SU-DHL-6 (cell line): Measurements from ENCODE around the gene CAD.
A peak's percentile ranks its signal among the peaks of the same experiment; 100 is the strongest.

Experiments used
- H2AFZ ChIP-seq: fragments of 200-600 bp; sonication (generic); 2 replicates; pipeline ENCODE4 v1.6.1; 2014; ENCODE audit warnings: low read depth, mild to moderate bottlenecking, moderate library complexity, mixed read lengths, antibody characterized with exemption, low read length; ENCODE audit not compliant: severe bottlenecking
- H3F3A ChIP-seq: fragments of 200-600 bp; shearing (Covaris generic); 2 replicates; pipeline ENCODE4 v1.6.0; 2016; ENCODE audit warnings: antibody characterized with exemption, mild to moderate bottlenecking; ENCODE audit not compliant: insufficient read depth
- H3K27ac ChIP-seq: fragments of 200-600 bp; sonication (generic); 2 replicates; pipeline ENCODE4 v1.5.1; 2016; ENCODE audit warnings: low read depth, mild to moderate bottlenecking, low read length, moderate library complexity, mixed read lengths
- H3K27me3 ChIP-seq: fragments of 200-600 bp; sonication (generic), shearing (Covaris generic); 2 replicates; pipeline ENCODE4 v1.6.0; 2014; ENCODE audit warnings: mild to moderate bottlenecking, low read length
- H3K36me3 ChIP-seq: fragments of 200-600 bp; sonication (generic); 2 replicates; pipeline ENCODE4 v1.6.1; 2014; ENCODE audit warnings: mild to moderate bottlenecking, low read length, mixed read lengths
- H3K4me2 ChIP-seq: fragments of 300-600, 200-600 bp; shearing (Covaris generic), sonication (generic); 2 replicates; pipeline ENCODE4 v1.6.0; 2014; ENCODE audit warnings: low read length, low read depth, mild to moderate bottlenecking; ENCODE audit not compliant: poor library complexity, severe bottlenecking
- H3K4me3 ChIP-seq: fragments of 200-600 bp; sonication (generic); 2 replicates; pipeline ENCODE4 v1.5.1; 2014; ENCODE audit warnings: antibody characterized with exemption, low read length, mild to moderate bottlenecking, mixed read lengths; ENCODE audit not compliant: insufficient read depth, poor library complexity, severe bottlenecking
- H3K79me2 ChIP-seq: fragments of 200-600 bp; sonication (generic); 2 replicates; pipeline ENCODE4 v1.6.1; 2014; ENCODE audit warnings: mild to moderate bottlenecking, low read length, moderate library complexity; ENCODE audit not compliant: insufficient read depth
- H3K9ac ChIP-seq: fragments of 200-600 bp; sonication (generic); 2 replicates; pipeline ENCODE4 v1.7.0; 2014; ENCODE audit warnings: mild to moderate bottlenecking, low read length
- H3K9me2 ChIP-seq: fragments of 200-600 bp; sonication (generic); replicated peaks from 2 replicates; pipeline ENCODE4 v1.6.1; 2014; ENCODE audit warnings: low read length; ENCODE audit not compliant: insufficient read depth
- H3K9me3 ChIP-seq: fragments of 200-600 bp; sonication (generic); 2 replicates; pipeline ENCODE4 v1.6.1; 2014; ENCODE audit warnings: low read length, mixed read lengths; ENCODE audit not compliant: insufficient read depth
- H4K20me1 ChIP-seq: fragments of 200-600 bp; sonication (generic); 2 replicates; pipeline ENCODE4 v1.6.1; 2014; ENCODE audit warnings: low read depth, mild to moderate bottlenecking, antibody characterized with exemption, low read length, moderate library complexity, mixed read lengths
- EZH2phosphoT487 ChIP-seq: fragments of 200-600 bp; sonication (generic), shearing (Covaris generic); conservative IDR thresholded peaks from 2 replicates; pipeline ENCODE4 v1.6.1; 2018; ENCODE audit warnings: mild to moderate bottlenecking, antibody characterized with exemption, low read length, moderate library complexity, mixed read lengths
- TF ChIP-seq, protein P1 (sequence below): fragments of 200-600 bp; sonication (generic); IDR thresholded peaks from one replicate; pipeline ENCODE4 v1.5.1; 2017; ENCODE audit warnings: antibody characterized with exemption, mild to moderate bottlenecking, low read length, moderate library complexity; ENCODE audit not compliant: insufficient read depth, poor library complexity, severe bottlenecking

The CAD gene

DNA sequence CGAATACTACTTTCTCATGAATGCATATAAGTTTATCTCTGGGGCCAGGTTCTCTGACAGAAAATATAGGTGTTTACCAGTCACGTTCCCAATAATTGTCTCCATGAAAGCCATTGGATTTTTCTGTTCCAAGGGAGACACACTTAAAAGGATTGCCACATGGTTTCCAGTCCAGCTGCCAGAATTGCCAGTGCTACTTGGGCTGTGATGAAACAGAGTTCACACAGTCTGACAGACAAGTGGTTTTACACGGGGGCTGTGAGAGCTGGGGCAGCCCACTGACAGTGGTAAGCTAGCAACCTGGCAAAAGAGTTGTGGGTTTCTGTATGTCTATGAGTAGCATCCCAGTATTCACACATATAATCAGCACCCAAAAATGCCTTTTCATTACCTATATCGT is 33.1 kb upstream of the CAD start:
- Histone ChIP-seq H3K9me2 (no peaks in the 10 kb centered on the region), H3K4me2 (no peak overlapping the region), H3K79me2 (no peaks in the 10 kb centered on the region), H3K27ac (no peak overlapping the region), H3K4me3 (no peak overlapping the region), H3K27me3 (no peaks in the 10 kb centered on the region), H3K36me3 (no peaks in the 10 kb centered on the region), H4K20me1 (no peaks in the 10 kb centered on the region), H2AFZ (no peak overlapping the region), H3K9ac (no peak overlapping the region), H3K9me3 (no peaks in the 10 kb centered on the region), H3F3A (no peaks in the 10 kb centered on the region)
- TF ChIP-seq, protein P1, sequence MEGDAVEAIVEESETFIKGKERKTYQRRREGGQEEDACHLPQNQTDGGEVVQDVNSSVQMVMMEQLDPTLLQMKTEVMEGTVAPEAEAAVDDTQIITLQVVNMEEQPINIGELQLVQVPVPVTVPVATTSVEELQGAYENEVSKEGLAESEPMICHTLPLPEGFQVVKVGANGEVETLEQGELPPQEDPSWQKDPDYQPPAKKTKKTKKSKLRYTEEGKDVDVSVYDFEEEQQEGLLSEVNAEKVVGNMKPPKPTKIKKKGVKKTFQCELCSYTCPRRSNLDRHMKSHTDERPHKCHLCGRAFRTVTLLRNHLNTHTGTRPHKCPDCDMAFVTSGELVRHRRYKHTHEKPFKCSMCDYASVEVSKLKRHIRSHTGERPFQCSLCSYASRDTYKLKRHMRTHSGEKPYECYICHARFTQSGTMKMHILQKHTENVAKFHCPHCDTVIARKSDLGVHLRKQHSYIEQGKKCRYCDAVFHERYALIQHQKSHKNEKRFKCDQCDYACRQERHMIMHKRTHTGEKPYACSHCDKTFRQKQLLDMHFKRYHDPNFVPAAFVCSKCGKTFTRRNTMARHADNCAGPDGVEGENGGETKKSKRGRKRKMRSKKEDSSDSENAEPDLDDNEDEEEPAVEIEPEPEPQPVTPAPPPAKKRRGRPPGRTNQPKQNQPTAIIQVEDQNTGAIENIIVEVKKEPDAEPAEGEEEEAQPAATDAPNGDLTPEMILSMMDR, result no peak
- TF ChIP-seq EZH2phosphoT487, result no peak

- Histone ChIP-seq H3K9ac (no peak overlapping the region), H3K9me2 (no peaks in the 10 kb centered on the region), H3K79me2 (no peaks in the 10 kb centered on the region), H3K27me3 (no peaks in the 10 kb centered on the region), H3K27ac (no peak overlapping the region), H3K36me3 (no peaks in the 10 kb centered on the region), H4K20me1 (no peaks in the 10 kb centered on the region), H3K9me3 (no peaks in the 10 kb centered on the region), H3K4me2 (no peak overlapping the region), H3K4me3 (no peak overlapping the region), H3F3A (no peaks in the 10 kb centered on the region), H2AFZ (peak overlapping the region; percentile 50)
- no peak for TF ChIP-seq EZH2phosphoT487
- TF ChIP-seq, protein P1, result no peak
Observed at GRCh38 chr2:27185331-27186026, 31.7 kb upstream of the CAD start.

- Histone ChIP-seq H3K79me2 (no peaks in the 10 kb centered on the region), H3K9ac (no peak overlapping the region), H3K36me3 (no peaks in the 10 kb centered on the region), H3K27ac (no peak overlapping the region), H3F3A (no peaks in the 10 kb centered on the region), H3K9me3 (no peaks in the 10 kb centered on the region), H3K27me3 (no peaks in the 10 kb centered on the region), H4K20me1 (no peaks in the 10 kb centered on the region), H3K4me2 (no peak overlapping the region), H3K9me2 (no peaks in the 10 kb centered on the region), H3K4me3 (no peak overlapping the region), H2AFZ (no peak overlapping the region)
- TF ChIP-seq, protein P1, result no peak
- no peak for TF ChIP-seq EZH2phosphoT487
Observed at GRCh38 chr2:27186613-27187345, 30.4 kb upstream of the CAD start.
